B cell (primary cell): Measurements from ENCODE around the gene ZNF148.

Experiments
- EZH2 ChIP-seq: IDR thresholded peaks from 2 replicates; pipeline ENCODE4 v1.6.1; 2012; ENCODE audit warnings: borderline replicate concordance, low read depth, mild to moderate bottlenecking, moderate library complexity, low read length; ENCODE audit not compliant: insufficient read depth, poor library complexity, severe bottlenecking
- TF ChIP-seq, protein P1 (sequence below): fragments of 200-600 bp; IDR thresholded peaks from one replicate; pipeline ENCODE4 v1.8.0; 2022; ENCODE audit warnings: antibody characterized with exemption, mild to moderate bottlenecking

DNA sequence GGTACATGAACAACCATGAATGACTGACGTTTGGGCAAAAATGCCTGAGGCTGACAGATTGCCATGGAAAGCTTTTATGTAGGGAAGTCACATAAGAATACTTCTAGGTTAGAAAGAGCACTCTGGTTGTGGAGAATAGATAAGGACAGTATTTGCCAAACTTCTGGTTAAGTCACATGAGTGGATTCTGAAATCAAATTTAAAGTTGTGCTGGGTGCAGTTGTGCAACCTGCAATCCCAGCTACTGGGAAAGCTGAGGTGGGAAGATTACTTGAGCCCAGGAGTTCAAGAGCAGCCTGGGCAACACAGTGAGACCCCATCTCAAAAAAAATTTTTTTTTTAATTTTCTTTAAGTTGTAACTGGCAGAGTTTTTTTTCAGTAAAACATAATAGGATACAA, 7.2 kb upstream of the ZNF148 start:
- TF ChIP-seq, protein P1, sequence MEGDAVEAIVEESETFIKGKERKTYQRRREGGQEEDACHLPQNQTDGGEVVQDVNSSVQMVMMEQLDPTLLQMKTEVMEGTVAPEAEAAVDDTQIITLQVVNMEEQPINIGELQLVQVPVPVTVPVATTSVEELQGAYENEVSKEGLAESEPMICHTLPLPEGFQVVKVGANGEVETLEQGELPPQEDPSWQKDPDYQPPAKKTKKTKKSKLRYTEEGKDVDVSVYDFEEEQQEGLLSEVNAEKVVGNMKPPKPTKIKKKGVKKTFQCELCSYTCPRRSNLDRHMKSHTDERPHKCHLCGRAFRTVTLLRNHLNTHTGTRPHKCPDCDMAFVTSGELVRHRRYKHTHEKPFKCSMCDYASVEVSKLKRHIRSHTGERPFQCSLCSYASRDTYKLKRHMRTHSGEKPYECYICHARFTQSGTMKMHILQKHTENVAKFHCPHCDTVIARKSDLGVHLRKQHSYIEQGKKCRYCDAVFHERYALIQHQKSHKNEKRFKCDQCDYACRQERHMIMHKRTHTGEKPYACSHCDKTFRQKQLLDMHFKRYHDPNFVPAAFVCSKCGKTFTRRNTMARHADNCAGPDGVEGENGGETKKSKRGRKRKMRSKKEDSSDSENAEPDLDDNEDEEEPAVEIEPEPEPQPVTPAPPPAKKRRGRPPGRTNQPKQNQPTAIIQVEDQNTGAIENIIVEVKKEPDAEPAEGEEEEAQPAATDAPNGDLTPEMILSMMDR: no peak
- no peak for TF ChIP-seq EZH2
